Liver (tissue), 2 donors: Measurements from ENCODE around the gene SIPA1L2.

Experiments
- CTCF ChIP-seq: fragments of 150-350 bp; IDR thresholded peaks from 2 replicates; pipeline ENCODE4 v1.5.1; 2017; ENCODE audit warnings: improper control_type of control experiment, low read depth, low read length; ENCODE audit not compliant: missing input control
- REST ChIP-seq: IDR thresholded peaks from 2 replicates; pipeline ENCODE4 v1.6.1; 2016; ENCODE audit warnings: antibody characterized with exemption, mild to moderate bottlenecking
- donor health status: healthy.

- no peak for TF ChIP-seq CTCF
- TF ChIP-seq REST, result no peak
Measured at GRCh38 chr1:232662910-232663309, 33.0 kb upstream of the SIPA1L2 start.
